Coronary artery (tissue), 2 donors: ENCODE results near the gene C11orf21.
A peak's percentile ranks its signal among the peaks of the same experiment; 100 is the strongest.

Experiments
- DNase-seq: peaks from one replicate; pipeline ENCODE4 v3.0.0-alpha.2; 2017; ENCODE audit warnings: low spot score
- H3K27ac ChIP-seq, 2 donors: fragments of 200-600 bp; sonication (generic); one replicate each; pipeline ENCODE4 v1.5.1; 2016 to 2019
- H3K4me3 ChIP-seq: fragments of 200-600 bp; sonication (generic); 2 replicates; pipeline ENCODE4 v1.5.1; 2016; ENCODE audit warnings: mild to moderate bottlenecking, moderate library complexity
- CTCF ChIP-seq: fragments of 200-600 bp; sonication (generic); IDR thresholded peaks from one replicate; pipeline ENCODE4 v1.5.1; 2019; ENCODE audit warnings: antibody characterized with exemption

C11orf21 gene

DNA sequence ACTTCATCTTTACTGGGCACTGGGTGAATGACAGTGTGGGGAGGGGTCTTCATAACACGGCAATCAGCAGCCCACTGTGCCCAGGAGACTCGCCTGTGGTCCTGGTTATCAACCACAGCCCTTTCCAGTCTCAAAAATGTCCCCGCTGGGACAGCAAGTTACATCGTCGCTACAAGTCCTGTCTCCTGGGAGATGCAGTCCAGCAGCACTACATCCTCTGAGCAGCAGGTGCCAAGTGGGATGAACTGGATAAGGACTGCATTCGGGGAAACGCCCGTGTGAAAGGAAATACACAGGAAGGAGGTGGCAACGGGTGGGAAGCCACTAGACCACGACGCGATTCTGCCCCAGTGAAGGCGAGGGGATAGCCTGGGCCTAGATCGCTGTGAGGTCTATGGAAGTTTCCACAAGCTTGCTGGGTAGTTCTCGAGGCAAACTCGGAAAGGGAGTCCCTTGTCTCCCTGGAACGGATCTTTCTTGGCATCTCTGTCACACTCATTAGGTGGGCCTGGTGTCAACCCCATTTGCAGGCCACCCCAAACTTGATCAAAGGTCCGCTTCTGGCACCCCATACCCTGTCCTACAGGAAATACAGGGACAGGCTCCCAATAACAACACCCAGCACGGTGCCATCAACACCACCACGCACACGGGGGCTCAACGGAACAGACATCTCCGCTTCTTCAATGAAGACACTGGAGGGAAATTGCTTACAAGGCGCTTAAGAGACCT is 35.7 kb downstream of the C11orf21 start:
- H3K27ac ChIP-seq = peak overlapping the region in 1 of 2 donors; percentile 72
- TF ChIP-seq CTCF = no peak
- no peak overlapping the region for H3K4me3 ChIP-seq
- DNase-seq = peak; percentile 64

GRCh38 chr11:2265396-2265795 is 36.3 kb downstream of the C11orf21 start:
- no peak for TF ChIP-seq CTCF
- H3K27ac ChIP-seq = peak overlapping the region in 1 of 2 donors; percentile 72
- H3K4me3 ChIP-seq = no peak overlapping the region
- DNase-seq = peak; percentile 72

DNA sequence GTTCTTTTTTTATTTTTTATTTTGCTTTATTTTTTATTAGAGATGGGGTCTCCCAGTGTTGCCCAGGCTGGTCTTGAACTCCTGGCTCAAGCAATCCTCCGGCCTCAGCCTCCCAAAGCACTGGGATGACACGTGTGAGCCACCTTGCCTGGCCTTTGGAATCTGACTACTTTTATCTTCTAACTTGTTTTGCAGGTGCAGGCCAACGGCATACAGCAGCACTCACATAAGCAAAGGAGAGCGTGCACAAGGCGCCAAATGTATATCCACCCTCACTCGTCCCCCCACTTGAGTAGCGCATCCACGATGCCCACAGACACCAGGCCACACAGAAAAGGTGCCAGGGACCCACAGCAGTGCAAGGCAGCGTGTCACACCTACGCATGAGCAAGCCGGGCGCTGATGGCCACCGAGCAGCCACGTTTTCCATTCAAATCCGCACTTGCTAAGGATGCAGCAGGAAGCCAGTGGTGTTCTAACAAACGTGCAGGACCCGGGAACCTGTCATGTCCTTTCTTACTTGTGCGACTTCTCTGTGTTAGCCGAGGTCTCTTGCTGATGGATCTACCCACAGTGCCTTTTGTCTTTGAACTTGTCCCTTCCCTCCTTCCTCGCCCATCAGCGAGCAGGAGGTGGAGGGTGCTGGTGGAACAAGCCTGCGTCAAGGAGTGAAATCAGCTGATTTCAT is 37.2 kb downstream of the C11orf21 start:
- H3K27ac ChIP-seq = no peak overlapping the region
- H3K4me3 ChIP-seq = no peak overlapping the region
- DNase-seq = peak; percentile 55
- no peak for TF ChIP-seq CTCF

- peak; percentile 56 for DNase-seq
- Histone ChIP-seq H3K4me3 (no peak overlapping the region), H3K27ac (no peak overlapping the region)
- no peak for TF ChIP-seq CTCF
Measured at GRCh38 chr11:2263724-2264360, 37.9 kb downstream of the C11orf21 start.

DNA sequence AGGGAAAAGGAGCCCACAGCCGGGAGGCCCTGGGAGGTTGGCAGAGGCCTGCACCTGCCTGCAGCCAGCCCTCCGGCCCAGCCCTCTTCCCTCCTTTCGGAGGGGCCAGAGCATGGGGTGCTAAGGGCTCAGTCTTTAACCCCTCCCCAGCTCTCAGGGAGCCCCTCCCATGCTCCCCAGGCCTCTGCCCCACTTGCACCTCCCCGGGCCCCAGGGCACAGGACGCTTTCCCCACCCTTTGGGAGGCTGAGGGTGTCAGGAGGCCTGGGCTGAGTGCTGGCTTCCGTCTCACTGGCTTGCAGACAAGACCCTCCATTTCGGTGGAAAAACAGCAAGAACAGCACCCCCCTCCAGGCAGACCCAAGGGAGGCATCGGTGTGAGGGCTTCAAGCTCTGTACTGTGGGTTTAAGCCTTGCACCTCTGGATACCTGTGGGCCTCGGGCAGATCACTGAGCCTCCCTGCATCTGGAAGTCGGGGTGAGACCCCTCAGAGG is 38.6 kb downstream of the C11orf21 start:
- DNase-seq = no peak
- Histone ChIP-seq H3K27ac (no peak overlapping the region), H3K4me3 (no peak overlapping the region)
- no peak for TF ChIP-seq CTCF

GRCh38 chr11:2262301-2263070 is 39.2 kb downstream of the C11orf21 start:
- Histone ChIP-seq H3K4me3 (no peak overlapping the region), H3K27ac (no peak overlapping the region)
- TF ChIP-seq CTCF = no peak
- DNase-seq = no peak
